Mesothelial cell of epicardium (in vitro differentiated cells): Measurements from ENCODE around the gene VENTX. TPM values are rescaled to one million over a fixed set of nuclear protein-coding genes. Genes with fewer than 3 reads are reported as not detected.

Source experiments
- DNase-seq, 2 experiments: peaks; one replicate each; pipeline ENCODE4 v3.0.0; 2021; ENCODE audit warnings: low spot score in 2 of 2; ENCODE audit not compliant: unreplicated experiment in 2 of 2
- H3K27ac Mint-ChIP-seq: 2 replicates; pipeline ENCODE4 v1.8.0; 2021; ENCODE audit warnings: mixed read lengths
- H3K27me3 Mint-ChIP-seq: 2 replicates; pipeline ENCODE4 v1.8.0; 2021; ENCODE audit warnings: low read depth, mixed read lengths
- H3K36me3 Mint-ChIP-seq: 2 replicates; pipeline ENCODE4 v1.8.0; 2021; ENCODE audit warnings: mixed read lengths
- H3K4me1 Mint-ChIP-seq: 2 replicates; pipeline ENCODE4 v1.8.0; 2021; ENCODE audit warnings: mixed read lengths
- H3K4me3 Mint-ChIP-seq: 2 replicates; pipeline ENCODE4 v1.8.0; 2021; ENCODE audit warnings: mild to moderate bottlenecking, moderate library complexity, mixed read lengths
- H3K9me3 Mint-ChIP-seq: 2 replicates; pipeline ENCODE4 v1.8.0; 2021; ENCODE audit warnings: mixed read lengths
- CTCF ChIP-seq: fragments of 200-600 bp; sonication (generic); IDR thresholded peaks from one replicate; pipeline ENCODE4 v1.5.0; 2021; ENCODE audit warnings: antibody characterized with exemption; ENCODE audit not compliant: unreplicated experiment
- total RNA-seq: library from RNA; stranded (reverse); gene quantifications from 3 replicates; pipeline ENCODE4 v1.2.1, GENCODE V29; 2021

The VENTX gene
- total RNA-seq, 1 donor from 2014 or later, result 0.09 TPM

GRCh38 chr10:133258818-133259601 is 21.4 kb downstream of the VENTX start:
- no peak for DNase-seq
- Mint-ChIP-seq H3K36me3 (no peaks in the 10 kb centered on the region), H3K4me3 (no peak overlapping the region), H3K9me3 (no peaks in the 10 kb centered on the region), H3K27ac (no peak overlapping the region), H3K4me1 (peaks cover 18% of the 10 kb centered on the region), H3K27me3 (peaks cover 16% of the 10 kb centered on the region)
- TF ChIP-seq CTCF, result no peak

DNA sequence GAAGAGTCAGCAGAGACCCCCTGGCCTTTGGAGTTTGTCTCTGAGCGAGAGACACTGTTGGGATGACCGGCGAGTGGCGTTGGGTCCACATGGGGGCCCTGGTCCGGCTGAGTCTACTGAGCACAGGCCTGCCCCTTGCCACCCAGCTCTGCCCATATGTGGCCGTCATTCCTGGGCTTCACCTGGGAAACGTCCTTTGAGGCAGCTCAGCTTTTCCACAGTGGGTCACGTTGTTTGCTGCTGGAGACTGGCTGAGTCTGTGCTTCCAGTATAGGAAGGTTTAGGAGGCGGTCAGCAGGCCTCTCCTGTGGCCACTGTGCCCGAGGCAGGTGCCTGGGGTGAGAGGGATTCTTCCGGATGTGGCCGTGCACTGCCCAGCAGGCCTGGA is 21.9 kb downstream of the VENTX start:
- peaks cover 15% of the 10 kb centered on the region for H3K27me3 Mint-ChIP-seq
- peaks cover 14% of the 10 kb centered on the region for H3K4me1 Mint-ChIP-seq
- DNase-seq, result no peak
- no peak for TF ChIP-seq CTCF
- H3K4me3 Mint-ChIP-seq, result peak overlapping the region; percentile 68
- H3K36me3 Mint-ChIP-seq, result no peaks in the 10 kb centered on the region
- no peaks in the 10 kb centered on the region for H3K9me3 Mint-ChIP-seq
- H3K27ac Mint-ChIP-seq, result no peak overlapping the region

GRCh38 chr10:133260895-133261725 is 23.5 kb downstream of the VENTX start:
- TF ChIP-seq CTCF, result no peak
- Mint-ChIP-seq H3K9me3 (no peaks in the 10 kb centered on the region), H3K27me3 (peaks cover 19% of the 10 kb centered on the region), H3K36me3 (no peaks in the 10 kb centered on the region), H3K4me1 (peaks cover 11% of the 10 kb centered on the region), H3K27ac (no peak overlapping the region), H3K4me3 (peak overlapping the region; percentile 68)
- DNase-seq, result no peak

DNA sequence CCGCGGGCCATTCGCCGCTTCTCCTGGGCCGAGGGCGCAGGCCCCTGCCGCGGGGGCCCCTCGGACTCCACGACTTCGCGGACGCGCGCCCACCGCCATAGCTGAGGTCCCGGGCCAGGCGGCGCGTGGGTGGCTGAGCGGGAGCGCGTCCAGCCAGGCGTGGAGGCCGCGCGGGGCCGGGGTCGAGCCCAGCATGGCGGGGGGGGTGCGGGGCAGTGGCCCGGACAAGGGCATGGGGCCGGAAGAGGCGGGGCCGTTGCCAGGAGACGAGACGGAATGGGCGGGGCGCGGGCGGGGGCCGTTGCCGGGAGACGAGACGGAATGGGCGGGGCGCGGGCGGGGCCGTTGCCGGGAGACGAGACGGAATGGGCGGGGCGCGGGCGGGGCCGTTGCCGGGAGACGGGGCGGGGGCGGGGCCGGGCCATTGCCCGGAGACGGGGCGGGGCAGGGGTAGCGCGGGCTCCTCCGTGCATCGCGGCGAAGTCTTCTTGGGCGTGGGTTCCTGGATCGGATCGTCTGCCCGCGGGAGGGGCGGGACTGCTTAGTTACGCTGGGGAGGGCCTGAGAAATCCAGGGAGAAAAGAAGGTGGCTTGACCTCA is 24.2 kb downstream of the VENTX start:
- TF ChIP-seq CTCF, result no peak
- H3K27me3 Mint-ChIP-seq, result peaks cover 19% of the 10 kb centered on the region
- H3K27ac Mint-ChIP-seq, result no peak overlapping the region
- peak overlapping the region; percentile 70 for H3K4me3 Mint-ChIP-seq
- no peaks in the 10 kb centered on the region for H3K36me3 Mint-ChIP-seq
- peak; percentile 70 to 75 for DNase-seq
- peaks cover 11% of the 10 kb centered on the region for H3K4me1 Mint-ChIP-seq
- no peaks in the 10 kb centered on the region for H3K9me3 Mint-ChIP-seq

- H3K9me3 Mint-ChIP-seq, result no peaks in the 10 kb centered on the region
- H3K4me1 Mint-ChIP-seq, result peaks cover 3% of the 10 kb centered on the region
- no peaks in the 10 kb centered on the region for H3K36me3 Mint-ChIP-seq
- no peak for TF ChIP-seq CTCF
- H3K27me3 Mint-ChIP-seq, result peaks cover 11% of the 10 kb centered on the region
- H3K4me3 Mint-ChIP-seq, result peak overlapping the region; percentile 70
- H3K27ac Mint-ChIP-seq, result no peak overlapping the region
- DNase-seq, result no peak
Observed at GRCh38 chr10:133262696-133263095, 25.0 kb downstream of the VENTX start.
